Superior temporal gyrus (tissue), 1 donor: ENCODE measurements around the gene ZNF577.
"Not testable (repeated sequence)": the region's sequence is repeated elsewhere in the genome, so short reads cannot be mapped to it uniquely, and the experiment has no call there.

Source experiments
- DNase-seq: peaks from one replicate; pipeline ENCODE4 v3.0.0-alpha.2; 2016; ENCODE audit errors: extremely low spot score

The ZNF577 gene

GRCh38 chr19:51887522-51888498 lies at the start of gene ZNF577:
TSS of gene ZNF577 (minus strand) at chr19:51887951. CDS start at chr19:51880382, 7,569 bp downstream.
- peak; percentile 85 for DNase-seq

GRCh38 chr19:51931921-51932320 lies 44.2 kb upstream of the ZNF577 start:
- DNase-seq: no peak

DNA sequence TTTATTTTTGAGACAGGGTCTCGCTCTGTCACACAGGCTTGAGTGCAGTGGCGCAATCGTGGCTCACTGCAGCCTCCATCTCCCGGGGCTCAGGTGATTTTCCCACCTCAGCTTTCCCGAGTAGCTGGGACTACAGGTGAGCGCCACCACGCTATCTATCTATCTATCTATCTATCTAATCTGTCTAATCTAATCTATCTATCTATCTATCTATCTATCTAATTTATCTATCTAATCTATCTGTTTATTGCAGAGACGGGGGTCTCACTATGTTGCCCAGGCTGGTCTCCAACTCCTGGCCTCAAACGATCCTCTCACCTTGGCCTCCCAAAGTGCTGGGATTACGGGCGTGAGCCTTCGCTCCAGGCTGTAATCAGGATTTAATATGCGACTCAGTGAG lies 40.1 kb upstream of the ZNF577 start:
- DNase-seq: no peak

DNA sequence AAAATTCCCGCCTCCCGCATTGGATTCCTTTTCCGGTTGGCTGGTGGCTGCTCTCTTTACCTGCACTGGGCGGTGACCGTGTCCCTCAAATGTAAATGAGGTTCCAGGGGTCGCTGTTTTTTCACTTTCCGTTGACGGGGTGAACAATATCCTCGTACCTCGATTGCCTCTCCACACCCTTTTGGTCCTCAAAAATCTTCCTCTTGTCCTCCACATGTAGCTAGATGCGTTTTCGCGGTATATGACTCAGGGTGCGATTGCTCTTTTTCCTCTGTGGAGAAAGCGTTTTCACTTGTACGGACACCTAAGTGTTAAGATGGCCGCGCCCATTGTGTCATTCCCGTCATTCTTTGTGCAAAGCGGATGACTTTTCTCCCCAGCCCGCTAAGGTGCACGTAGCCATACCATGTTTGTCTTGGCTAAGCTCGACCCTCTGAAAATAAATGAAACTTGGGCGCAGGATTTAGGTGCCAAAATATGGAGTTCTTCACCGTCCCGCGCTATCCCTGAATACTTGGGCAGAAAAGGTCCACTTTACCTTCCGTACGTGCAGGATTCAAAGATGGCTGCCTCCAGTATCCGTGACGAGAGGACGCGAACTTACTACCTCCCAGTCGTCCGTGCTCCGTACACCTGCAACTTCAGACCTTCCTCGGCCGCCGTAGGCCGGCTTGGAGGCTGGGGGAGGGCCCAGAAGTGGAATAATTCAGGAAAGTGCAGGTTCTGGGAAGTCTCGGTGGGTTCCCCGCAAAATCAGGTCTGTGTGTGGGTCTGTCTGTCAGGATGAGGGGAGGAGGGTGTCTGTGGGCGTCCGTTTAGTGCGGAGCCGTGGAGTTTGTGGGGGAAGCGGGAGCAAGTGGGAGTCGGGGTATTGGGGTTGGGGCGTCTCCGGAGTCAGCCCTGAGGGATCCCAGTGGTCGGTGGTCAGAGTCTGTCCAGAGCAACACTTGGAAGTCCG lies 39.3 kb upstream of the ZNF577 start, which contains the start of gene ZNF613:
ZNF613 (plus strand) TSS at position 689 of the 958 bp plus-strand sequence. CDS start 8,749 bp downstream, outside the sequence.
- peak; percentile 97 for DNase-seq

GRCh38 chr19:51926426-51926783 lies 38.7 kb upstream of the ZNF577 start:
- no peak for DNase-seq

- no peak for DNase-seq
These were observed 34.2 kb upstream of the ZNF577 start for GRCh38 chr19:51921949-51922348.

DNA sequence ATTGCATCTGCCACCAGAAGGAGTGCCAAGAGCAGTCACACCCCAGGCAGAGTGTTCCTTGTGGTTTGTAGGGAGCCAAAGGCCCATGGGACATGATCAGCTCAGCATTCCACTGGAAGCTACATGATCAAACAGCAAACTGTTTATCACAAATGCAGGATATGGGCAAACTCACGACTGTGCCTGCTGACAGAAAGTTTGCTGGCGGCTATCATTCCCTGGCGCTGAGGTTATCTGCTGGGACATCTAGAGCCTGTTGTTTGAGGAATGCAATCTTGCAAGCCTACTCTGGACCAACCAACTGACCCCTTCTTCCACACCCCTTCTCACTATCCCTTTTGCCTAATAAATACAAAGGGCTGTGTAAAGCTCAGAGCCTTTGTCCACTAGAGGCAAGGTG lies 31.9 kb upstream of the ZNF577 start:
- no peak for DNase-seq

- no peak for DNase-seq
These were observed 28.4 kb upstream of the ZNF577 start for GRCh38 chr19:51916167-51916566.

DNA sequence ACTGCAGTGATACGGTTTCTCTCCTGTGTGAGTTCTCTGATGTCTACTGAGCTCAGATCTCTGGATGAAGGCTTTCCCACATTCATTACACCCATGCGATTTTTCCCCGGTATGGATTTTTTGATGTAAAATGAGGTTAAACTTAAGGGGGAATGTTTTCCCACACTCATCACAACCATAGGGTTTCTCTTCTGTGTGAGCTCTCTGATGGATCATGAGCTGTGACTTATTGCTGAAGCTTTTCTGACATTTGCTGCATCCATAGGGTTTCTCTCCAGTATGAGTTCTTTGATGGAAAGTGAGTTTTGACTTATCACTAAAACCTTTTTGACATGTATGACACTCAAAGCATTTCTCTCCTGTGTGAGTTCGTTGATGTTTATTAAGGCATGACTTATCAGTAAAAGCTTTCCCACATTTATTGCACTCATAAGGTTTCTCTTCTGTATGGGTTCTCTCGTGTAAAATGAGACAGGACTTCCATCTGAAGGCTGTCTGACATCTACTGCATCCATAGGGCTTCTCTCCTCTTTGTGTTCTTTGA lies 27.6 kb upstream of the ZNF577 start:
- no peak for DNase-seq

DNA sequence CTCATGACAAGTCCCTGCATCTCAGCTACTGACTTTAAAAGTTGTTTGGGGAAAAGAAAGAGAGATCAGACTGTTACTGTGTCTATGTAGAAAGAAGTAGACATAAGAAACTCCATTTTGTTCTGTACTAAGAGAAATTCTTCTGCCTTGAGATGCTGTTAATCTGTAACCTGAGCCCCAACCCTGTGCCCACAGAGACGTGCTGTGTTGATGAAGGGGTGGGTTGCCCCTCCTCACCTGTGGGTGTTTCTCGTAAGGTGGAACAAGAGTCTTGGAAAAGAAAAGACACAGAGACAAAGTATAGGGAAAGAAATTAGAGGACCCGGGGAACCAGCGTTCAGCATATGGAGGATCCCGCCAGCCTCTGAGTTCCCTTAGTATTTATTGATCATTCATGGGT lies 20.2 kb upstream of the ZNF577 start:
- DNase-seq: not testable (repeated sequence)

DNA sequence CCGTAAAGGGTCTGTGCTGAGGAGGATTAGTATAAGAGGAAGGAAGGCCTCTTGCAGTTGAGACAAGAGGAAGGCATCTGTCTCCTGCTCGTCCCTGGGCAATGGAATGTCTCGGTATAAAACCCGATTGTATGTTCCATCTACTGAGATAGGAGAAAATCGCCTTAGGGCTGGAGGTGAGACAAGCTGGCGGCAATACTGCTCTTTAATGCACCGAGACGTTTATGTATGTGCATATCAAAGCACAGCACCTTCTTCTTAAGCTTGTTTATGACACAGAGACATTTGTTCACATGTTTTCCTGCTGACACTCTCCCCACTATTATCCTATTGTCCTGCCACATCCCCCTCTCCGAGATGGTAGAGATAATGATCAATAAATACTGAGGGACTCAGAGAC lies 18.4 kb upstream of the ZNF577 start:
- not testable (repeated sequence) for DNase-seq

- not testable (repeated sequence) for DNase-seq
These were observed 17.9 kb upstream of the ZNF577 start for GRCh38 chr19:51905639-51906038.

GRCh38 chr19:51905206-51905605 lies 17.5 kb upstream of the ZNF577 start:
- DNase-seq: no peak

- peak; percentile 90 for DNase-seq
These were observed 16.8 kb upstream of the ZNF577 start, which contains the start of gene ZNF649 for GRCh38 chr19:51904331-51905165. TSS of gene ZNF649 (minus strand) at chr19:51905017. CDS start at chr19:51900107, 4,910 bp downstream.

- peak; percentile 48 for DNase-seq
These were observed 15.4 kb upstream of the ZNF577 start for GRCh38 chr19:51903192-51903591.

DNA sequence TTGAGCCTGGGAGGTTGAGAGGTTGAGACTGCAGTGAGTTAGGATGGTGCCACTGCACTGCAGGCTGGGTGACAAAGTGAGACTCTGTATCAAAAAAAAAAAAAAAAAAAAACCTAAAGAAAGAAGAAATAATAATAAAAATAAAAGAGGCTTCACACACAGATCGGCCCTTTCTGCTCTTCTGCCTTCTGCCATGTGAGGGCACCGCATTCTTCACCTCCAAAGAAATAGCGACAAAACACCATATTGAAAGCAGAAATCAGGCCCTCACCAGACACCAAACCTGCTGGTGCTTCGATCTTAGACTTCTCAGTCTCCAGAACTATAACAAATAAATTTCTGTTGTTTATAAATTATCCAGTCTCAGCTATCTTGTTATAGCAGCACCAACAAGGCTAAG lies 14.1 kb upstream of the ZNF577 start:
- no peak for DNase-seq

GRCh38 chr19:51891193-51891747 lies 3.5 kb upstream of the ZNF577 start:
- DNase-seq: no peak

DNA sequence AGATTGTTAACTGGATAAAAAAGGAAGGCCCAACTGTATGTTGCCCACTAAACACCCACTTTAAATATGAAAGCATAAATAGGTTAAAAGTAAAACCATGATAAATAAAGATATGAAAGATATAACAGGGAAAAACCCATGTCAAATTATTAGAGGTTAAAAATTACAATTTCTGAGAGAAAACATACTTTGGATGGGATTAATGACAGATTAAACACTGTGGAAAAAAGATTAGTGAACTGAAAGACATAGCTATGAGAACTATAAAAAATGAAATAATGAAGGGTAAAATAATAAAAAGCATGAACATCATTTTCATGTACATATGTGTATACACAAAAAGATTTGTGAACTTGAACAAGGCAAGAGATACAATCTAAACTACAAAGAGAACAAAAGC lies 2.2 kb upstream of the ZNF577 start:
- DNase-seq: no peak

DNA sequence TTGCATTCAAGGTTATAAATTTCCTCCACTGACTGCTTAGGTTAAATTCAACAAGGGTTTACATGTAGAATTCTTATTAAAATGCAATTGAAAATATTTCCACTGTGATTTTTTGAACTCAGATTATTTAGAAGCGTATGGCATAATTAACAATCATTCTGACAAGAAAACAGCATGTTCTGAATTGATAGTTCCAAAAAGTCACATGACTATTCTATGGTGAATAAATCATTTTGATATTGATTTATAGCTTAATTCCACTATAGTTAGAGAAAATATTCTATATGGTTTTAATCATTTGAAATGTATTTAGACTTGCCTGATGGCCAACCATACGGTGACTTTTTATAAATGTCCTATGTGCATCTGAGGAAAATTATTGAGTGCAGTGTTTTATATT lies 3.0 kb downstream of the ZNF577 start:
- DNase-seq: no peak

DNA sequence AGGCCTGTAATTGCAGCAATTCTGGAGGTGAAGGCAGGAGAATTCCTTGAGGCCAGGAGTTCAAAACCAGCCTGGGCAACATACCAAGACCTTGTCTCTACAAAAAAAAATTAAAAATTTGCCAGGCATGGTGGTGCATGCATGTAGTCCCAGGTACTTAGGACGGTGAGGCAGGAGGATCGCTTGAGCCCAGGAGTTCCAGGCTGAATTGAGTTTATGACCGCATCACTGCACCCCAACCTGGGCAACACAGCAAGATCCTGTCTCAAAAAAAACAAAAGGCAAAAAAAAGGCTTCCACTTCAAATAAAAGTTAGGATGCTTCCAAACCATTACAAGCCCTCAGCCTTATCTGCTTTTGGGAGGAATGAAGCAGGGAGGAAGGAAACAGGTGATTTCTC lies 5.2 kb downstream of the ZNF577 start:
- no peak for DNase-seq

GRCh38 chr19:51873097-51873496 lies 14.7 kb downstream of the ZNF577 start:
- DNase-seq: no peak
